ENCODE data around the gene SLC6A1. TPM values are rescaled to one million over a fixed set of nuclear protein-coding genes. Genes with fewer than 3 reads are reported as not detected.

SLC6A1 gene
- polyA plus RNA-seq, 1 of the 3 experiments (the other 2 are of a cell fraction), result not detected

GRCh38 chr3:10946526-10946925 is 46.0 kb upstream of the SLC6A1 start (continued):
- TF ChIP-seq CTCF (IDR thresholded peaks at IDR 0.05) (no peak), SMC3 (IDR thresholded peaks at IDR 0.05; ENCODE audit: low read depth, low read length) (no peak), GATA2 (CRISPR knock-in tag; IDR thresholded peaks at IDR 0.05) (no peak), USF1 (IDR thresholded peaks at IDR 0.05; ENCODE audit: borderline replicate concordance, low read depth) (no peak), PBX3 (IDR thresholded peaks at IDR 0.05) (no peak), TAF1 (IDR thresholded peaks at IDR 0.05; ENCODE audit: borderline replicate concordance, low read depth, low read length) (no peak), MXI1 (IDR thresholded peaks at IDR 0.05; ENCODE audit: low read depth, low read length) (no peak), TEAD4 (IDR thresholded peaks at IDR 0.05; ENCODE audit: borderline replicate concordance, insufficient read depth) (no peak), ELF1 (IDR thresholded peaks at IDR 0.05) (no peak), RCOR1 (IDR thresholded peaks at IDR 0.05; ENCODE audit: low read length) (no peak)

- Histone ChIP-seq H3K9me2 (no peaks in the 10 kb centered on the region), H3K4me1 (ENCODE audit: control insufficient read depth in 1 of 2, insufficient read depth in 2 of 2, low read depth in 1 of 2, low read length in 1 of 2) (peaks cover 0 to 2% of the 10 kb centered on the region in 2 experiments; a peak in 1 of 4 replicates), H3K4me3 (ENCODE audit: low read depth in 2 of 2, low read length in 1 of 2) (no peak overlapping the region), H4K20me1 (ENCODE audit: insufficient read depth) (no peaks in the 10 kb centered on the region), H3K9ac (no peak overlapping the region), H3K36me3 (replicated peaks in 1 of 2; ENCODE audit: control insufficient read depth in 1 of 2, insufficient read depth in 2 of 2, low read length in 1 of 2) (no peaks in the 10 kb centered on the region), H3F3A (replicated peaks; ENCODE audit: insufficient read depth) (no peaks in the 10 kb centered on the region), H3K27me3 (ENCODE audit: insufficient read depth) (no peaks in the 10 kb centered on the region), H3K27ac (ENCODE audit: low read depth in 2 of 2, low read length in 1 of 2) (no peak overlapping the region), H3K9me3 (no peaks in the 10 kb centered on the region), H2AFZ (ENCODE audit: low read depth) (no peak overlapping the region), H3K79me2 (ENCODE audit: insufficient read depth) (no peaks in the 10 kb centered on the region), H3K4me2 (no peak overlapping the region)
- ChIA-PET POLR2A (no interaction called here), CTCF (interaction anchor here (1.3 to 12.7 kb wide), 3 partner anchors 35 to 289 kb away, joined by 3 to 281 read pairs (median 51); no protein-coding TSS in a partner anchor)
- DNase-seq, result no peak
- TF ChIP-seq CHD2 (IDR thresholded peaks at IDR 0.05; ENCODE audit: low read length, partially characterized antibody), result no peak
- no peak for TF ChIP-seq GABPA (IDR thresholded peaks at IDR 0.05; ENCODE audit: low read depth)
- no peak for TF ChIP-seq TAF1 (IDR thresholded peaks at IDR 0.05; ENCODE audit: borderline replicate concordance, low read depth, low read length)
- no peak for TF ChIP-seq EZH2phosphoT487 (IDR thresholded peaks at IDR 0.05; ENCODE audit: borderline replicate concordance, low read depth)
- TF ChIP-seq EP300 (IDR thresholded peaks at IDR 0.05; ENCODE audit: borderline replicate concordance in 1 of 2, low read depth in 1 of 2, low read length in 1 of 2), result no peak
- no peak for TF ChIP-seq POLR2AphosphoS5 (IDR thresholded peaks at IDR 0.05; ENCODE audit: low read depth, low read length)
- no peak for TF ChIP-seq TEAD4 (IDR thresholded peaks at IDR 0.05; ENCODE audit: borderline replicate concordance, insufficient read depth)
- no peak for TF ChIP-seq NFIC (IDR thresholded peaks at IDR 0.05; ENCODE audit: borderline replicate concordance)
- no peak for TF ChIP-seq MAX (IDR thresholded peaks at IDR 0.05; ENCODE audit: low read depth)
- WGBS (ENCODE audit: low lambda C conversion rate), result 61% methylated on average over 6 of the region's 6 CpGs
Measured at GRCh38 chr3:10948326-10948725, 44.2 kb upstream of the SLC6A1 start.
